Choroid plexus epithelial cell (primary cell): ENCODE results near the gene GALNT10.

Experiments used
- DNase-seq: peaks from one replicate; pipeline ENCODE4 v3.0.0-alpha.2; 2010; ENCODE audit warnings: low read depth
- H3K4me3 ChIP-seq: 2 replicates; pipeline ENCODE4 v1.5.1; 2011; ENCODE audit warnings: low read depth, mild to moderate bottlenecking, control low read depth, low read length, moderate library complexity
- CTCF ChIP-seq: conservative IDR thresholded peaks from 2 replicates; pipeline ENCODE4 v1.5.1; 2011; ENCODE audit warnings: low read depth, mild to moderate bottlenecking, control low read depth, inconsistent platforms, low read length, moderate library complexity

The GALNT10 gene

GRCh38 chr5:154390096-154390495 lies 199.6 kb downstream of the GALNT10 start:
- peak; percentile 32 for DNase-seq
- no peak for TF ChIP-seq CTCF
- no peak overlapping the region for H3K4me3 ChIP-seq

- H3K4me3 ChIP-seq = no peak overlapping the region
- TF ChIP-seq CTCF = no peak
- DNase-seq = no peak
These were observed 200.3 kb downstream of the GALNT10 start for GRCh38 chr5:154390746-154391359.

DNA sequence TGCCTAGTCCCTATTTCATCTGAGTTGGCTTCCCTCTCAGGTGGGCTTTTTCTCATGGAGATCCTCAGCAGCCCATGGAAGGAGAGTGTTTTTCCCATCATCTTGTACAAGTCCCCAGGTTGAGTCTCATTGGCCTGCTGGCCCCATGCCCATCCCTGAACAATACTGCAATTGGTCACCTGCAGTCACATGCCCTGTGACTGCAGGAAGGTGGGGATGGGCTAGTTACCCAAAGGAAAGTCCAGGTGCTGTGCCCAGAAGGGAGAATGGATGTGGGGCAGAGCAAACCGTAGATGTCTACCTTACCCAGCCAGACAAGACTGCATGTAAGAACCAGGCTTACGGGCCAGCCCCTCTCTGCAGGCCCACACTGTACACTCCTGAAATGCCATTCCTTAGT lies 201.3 kb downstream of the GALNT10 start:
- TF ChIP-seq CTCF = no peak
- H3K4me3 ChIP-seq = no peak overlapping the region
- DNase-seq = no peak

GRCh38 chr5:154393850-154394249 lies 203.3 kb downstream of the GALNT10 start:
- TF ChIP-seq CTCF = no peak
- no peak overlapping the region for H3K4me3 ChIP-seq
- DNase-seq = no peak

DNA sequence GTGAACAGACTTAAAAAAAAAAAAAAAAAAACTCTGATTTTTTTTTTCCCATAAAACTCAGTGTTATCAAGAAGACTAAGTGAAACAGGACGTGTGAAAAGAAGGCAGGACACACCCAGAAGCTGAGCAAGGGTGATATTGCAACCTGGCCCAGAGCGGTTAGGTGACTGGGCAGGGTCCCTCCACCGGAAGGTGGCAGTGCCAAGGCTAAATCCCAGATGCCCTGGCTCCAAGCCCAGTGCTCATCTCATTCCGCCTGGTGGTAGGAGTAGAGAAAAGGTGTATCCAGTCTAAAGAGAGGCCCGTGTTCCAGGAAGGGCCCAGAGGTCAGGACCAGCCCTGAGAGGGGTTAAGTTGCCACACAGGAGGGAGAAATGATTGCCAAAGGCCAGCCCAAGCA lies 203.8 kb downstream of the GALNT10 start:
- H3K4me3 ChIP-seq = no peak overlapping the region
- no peak for DNase-seq
- TF ChIP-seq CTCF = no peak

DNA sequence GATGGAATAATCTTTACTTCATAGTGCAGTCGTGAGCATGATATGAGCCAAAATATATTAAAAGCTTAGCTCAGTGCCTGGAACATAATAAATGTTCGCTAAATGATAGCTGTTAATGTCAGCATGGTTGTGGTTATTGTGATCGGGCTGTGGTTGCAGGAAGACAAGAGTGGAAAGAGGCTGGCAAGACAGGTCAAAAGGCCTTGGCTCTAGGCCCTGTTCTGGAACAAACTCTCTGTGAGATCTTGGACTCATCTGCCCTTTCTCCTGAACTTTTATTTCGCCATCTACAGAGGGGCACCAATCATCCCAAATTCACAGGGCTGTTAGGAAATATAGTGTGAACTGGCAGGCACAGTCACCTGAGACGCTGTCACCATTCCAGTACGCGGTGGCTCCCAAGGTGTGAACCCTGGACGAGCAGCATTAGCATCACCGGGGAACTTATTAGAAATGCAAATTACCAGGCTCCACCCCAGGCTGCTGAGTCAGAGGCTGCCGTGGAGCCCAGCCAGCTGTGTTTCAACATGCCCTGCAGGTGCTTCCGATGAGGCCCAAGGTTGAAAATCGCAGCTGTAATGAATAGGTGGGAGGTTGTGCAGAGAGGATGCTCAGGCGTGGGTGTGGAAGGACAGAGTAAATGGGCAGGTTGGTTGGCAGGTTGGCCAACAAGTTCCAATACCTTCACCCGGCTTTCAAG lies 205.0 kb downstream of the GALNT10 start:
- TF ChIP-seq CTCF = no peak
- peak; percentile 59 for DNase-seq
- no peak overlapping the region for H3K4me3 ChIP-seq

DNA sequence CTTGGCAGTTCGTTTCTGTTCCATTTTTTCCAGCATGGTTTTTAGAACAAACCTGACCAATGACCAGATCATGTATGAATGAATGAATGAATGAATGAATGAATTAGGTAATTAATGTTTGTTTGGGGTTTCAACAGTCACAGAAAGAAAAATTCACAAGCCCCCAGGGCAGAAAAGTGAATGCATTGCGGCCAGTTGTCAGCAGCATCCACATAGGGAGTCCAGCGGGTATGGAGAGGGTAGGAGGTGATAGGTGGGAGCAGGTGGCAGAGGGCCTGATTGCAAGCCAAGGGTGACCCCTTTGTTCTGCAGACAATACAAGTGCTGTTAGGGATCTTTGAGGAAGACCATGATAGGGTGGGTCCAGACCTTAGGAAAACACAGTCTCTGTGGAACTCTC lies 205.6 kb downstream of the GALNT10 start:
- H3K4me3 ChIP-seq = no peak overlapping the region
- no peak for TF ChIP-seq CTCF
- DNase-seq = no peak
